DMS 273 (cell line): ENCODE data around the gene ZNF563.

Source experiments
- DNase-seq: peaks from one replicate; lab custom pipeline; 2025; ENCODE audit not compliant: unreplicated experiment; lab: John Stamatoyannopoulos, UW

ZNF563 gene

DNA sequence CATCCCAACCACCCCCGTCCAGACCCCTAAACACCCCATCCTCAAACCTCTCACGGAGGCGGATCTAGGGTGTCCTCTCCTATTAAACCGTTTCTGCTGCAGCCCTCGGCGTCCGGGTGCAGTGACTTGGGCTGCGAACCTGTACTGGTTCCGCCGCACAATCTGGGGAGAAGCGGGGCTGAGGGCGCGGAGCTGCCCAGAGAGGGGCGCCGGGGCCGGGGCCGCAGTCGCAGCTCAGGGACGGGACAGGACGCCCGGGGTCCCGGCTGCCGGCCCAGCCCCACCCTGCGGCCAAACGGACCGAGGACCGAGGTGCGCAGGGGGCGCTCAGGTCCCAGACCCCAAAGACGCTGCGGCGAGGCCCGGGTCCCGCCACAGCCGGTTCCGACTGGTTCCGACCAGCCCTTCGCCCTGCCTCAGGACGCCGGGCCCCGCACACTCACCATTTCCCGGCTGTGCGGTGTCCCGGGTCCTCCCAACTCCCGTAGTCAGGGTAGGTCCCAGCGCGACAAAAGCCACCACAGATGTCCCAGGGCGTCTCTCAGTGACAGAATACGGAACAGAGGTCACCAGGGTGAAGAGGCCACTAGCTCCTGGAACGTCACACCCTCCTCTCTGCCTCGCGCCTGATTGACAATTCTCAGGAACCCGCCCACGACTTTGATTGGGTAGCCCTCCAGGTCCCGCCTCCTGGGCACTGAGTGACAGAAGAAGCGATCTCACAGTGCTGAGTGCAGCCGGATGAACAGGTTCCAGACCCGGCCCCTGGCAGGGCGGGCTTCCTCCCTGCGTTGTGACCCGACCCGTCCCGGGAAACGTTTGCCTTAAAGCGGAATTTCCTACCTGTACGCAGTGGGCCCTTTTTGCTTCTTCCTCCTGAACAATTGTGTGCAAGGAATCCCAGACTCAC lies 38.9 kb downstream of the ZNF563 start, which contains the start of gene ZNF44:
Gene ZNF44 (minus strand): TSS at position 635 of the 910 bp plus-strand sequence. CDS start 189 bp downstream, at position 446.
- peak; percentile 98 for DNase-seq

GRCh38 chr19:12293777-12294248 lies 39.6 kb downstream of the ZNF563 start:
- peak; percentile 63 for DNase-seq

GRCh38 chr19:12289790-12290065 lies 43.7 kb downstream of the ZNF563 start:
- DNase-seq: no peak

DNA sequence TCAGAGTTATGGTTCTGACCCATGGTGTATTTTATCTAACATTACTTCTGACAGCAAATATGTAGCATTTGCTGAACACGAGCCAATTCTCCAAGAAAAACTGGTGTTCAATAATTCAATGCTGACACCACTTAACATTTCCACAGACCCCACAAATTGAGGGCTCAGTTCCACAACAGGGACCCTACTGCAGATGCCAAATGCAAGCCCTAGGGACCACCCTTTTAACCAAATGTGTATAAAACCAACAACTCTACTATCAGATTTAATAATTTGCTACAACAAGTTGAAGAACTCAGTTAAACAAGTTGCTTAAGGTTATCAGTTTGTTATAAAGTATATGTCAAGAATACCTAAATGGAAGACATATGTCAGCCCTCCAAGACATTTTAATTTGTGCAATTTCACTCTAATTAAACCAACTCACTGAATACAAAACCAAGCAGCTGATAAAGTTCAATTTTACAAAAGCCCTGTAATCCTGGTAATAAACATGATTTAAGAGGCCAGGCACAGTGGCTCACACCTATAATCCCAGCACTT lies 45.4 kb downstream of the ZNF563 start:
- DNase-seq: no peak

DNA sequence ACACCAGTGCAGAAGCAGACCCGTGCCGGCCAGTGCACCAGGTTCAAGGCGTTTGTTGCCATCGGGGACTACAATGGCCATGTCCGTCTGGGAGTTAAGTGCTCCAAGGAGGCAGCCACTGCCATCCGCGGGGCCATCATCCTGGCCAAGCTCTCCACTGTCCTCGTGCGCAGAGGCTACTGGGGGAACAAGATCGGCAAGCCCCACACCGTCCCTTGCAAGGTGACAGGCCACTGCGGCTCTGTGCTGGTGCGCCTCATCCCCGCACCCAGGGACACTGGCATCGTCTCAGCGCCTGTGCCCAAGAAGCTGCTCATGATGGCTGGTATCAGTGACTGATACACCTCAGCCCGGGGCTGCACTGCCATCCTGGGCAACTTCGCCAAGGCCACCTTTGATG lies 48.8 kb downstream of the ZNF563 start:
- no peak for DNase-seq

DNA sequence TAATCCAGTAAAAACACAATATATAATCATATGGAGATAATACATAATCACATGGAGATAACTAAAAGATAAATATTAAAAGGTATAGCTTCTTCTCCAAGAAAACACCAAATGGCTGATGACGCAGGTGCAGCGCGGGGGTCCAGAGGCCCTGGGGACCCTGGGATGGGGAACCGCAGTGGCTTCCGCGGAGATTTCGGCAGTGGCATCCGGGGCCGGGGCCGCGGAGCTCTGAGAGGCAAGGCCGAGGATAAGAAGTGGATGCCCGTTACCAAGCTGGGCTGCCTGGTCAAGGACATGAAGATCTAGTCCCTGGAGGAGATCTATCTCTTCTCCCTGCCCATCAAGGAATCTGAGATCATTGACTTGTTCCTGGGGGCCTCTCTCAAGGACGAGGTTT lies 49.2 kb downstream of the ZNF563 start:
- no peak for DNase-seq

DNA sequence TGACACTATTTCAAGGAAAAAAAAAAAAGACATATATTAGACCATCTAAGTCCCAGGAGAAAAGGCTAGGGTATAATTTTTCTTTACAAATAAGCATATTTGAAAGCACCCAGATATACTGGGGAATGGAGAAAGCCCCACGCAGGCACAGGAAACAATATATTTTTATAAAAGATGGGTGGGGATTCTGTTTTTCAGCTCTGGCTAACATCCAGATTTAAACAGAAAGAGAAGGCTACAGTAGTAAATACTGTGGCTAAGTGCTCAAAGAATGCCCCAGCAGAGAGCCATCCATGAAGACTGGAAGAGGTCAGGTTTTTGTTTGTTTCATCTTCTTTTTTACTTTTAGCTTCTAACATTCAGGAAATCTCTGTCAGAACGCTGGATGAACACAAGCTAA lies 54.7 kb downstream of the ZNF563 start:
- DNase-seq: no peak

DNA sequence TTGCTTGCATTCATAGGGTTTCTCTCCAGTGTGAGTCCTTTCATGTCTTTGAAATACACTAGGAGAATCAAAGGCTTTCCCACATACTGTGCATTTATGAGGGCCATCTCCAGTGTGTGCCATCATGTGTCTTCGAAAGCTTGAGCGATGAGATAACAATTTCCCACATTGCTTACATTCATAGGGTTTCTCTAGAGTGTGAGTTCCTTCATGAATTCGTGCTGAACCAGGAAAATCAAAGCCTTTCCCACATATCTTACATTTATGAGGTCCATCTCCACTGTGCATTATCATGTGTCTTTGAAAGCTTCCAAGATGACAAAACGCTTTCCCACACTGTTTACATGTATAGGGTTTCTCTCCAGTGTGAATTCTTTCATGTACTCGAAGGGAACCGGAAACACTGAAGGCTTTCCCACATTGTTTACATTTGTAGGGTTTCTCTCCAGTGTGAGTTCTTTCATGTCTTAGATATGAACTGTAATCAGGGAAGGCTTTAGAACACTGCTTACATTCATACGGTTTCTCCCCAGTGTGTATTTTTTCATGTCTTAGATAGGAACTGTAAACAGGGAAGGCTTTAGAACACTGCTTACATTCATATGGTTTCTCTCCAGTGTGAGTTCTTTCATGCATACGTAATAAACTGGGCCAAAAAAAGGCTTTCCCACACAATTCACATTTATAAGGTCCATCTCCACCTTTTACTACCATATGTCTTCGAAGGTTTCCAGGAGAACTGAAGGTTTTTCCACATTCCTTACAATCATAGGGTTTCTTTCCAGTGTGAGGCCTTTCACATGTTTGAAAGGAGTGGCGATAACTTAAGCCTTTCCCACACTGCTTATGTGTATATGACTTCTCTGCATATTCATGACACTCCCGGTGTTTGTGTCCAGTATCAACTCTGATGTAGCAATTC lies 60.2 kb downstream of the ZNF563 start:
- no peak for DNase-seq

- DNase-seq: no peak
Observed at GRCh38 chr19:12272386-12272785, 61.0 kb downstream of the ZNF563 start.

DNA sequence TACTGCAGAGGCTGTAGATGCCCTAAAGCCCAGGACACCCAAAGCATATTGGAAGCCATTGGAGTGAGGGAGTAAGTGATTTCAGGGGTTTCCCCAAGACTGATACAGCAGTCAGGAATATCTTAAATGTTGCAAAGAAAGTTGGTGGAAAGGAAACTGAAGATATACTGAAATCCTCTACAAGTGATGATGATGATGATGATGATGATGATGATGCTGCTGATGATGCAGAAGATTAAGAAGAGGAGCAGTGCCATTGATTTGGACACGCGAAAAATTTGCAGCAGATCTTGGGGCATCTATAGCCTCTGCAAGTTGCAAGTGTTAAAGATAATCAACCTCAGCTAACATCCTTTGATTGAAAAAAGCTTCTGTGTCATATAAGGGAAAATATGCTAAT lies 62.6 kb downstream of the ZNF563 start:
- no peak for DNase-seq
